OCI-LY1 (cell line): ENCODE data around the gene OLA1.

Experiments used
- H2AFZ ChIP-seq: fragments of 200-600 bp; sonication (generic), shearing (Covaris generic); 2 replicates; pipeline ENCODE4 v1.6.0; 2014; ENCODE audit warnings: antibody characterized with exemption, mild to moderate bottlenecking, low read length
- H3F3A ChIP-seq: fragments of 200-600 bp; sonication (generic), shearing (Covaris generic); 2 replicates; pipeline ENCODE4 v1.6.0; 2014; ENCODE audit warnings: mild to moderate bottlenecking, antibody characterized with exemption, low read length, moderate library complexity; ENCODE audit not compliant: insufficient read depth
- H3K27ac ChIP-seq: fragments of 200-600 bp; sonication (generic); 2 replicates; pipeline ENCODE4 v1.5.1; 2014; ENCODE audit warnings: low read length, mixed run types, mild to moderate bottlenecking, low read depth; ENCODE audit not compliant: poor library complexity, severe bottlenecking
- H3K27me3 ChIP-seq: fragments of 200-600 bp; sonication (generic); 2 replicates; pipeline ENCODE4 v1.6.0; 2014; ENCODE audit warnings: antibody characterized with exemption, mild to moderate bottlenecking, low read length, moderate library complexity; ENCODE audit not compliant: insufficient read depth
- H3K36me3 ChIP-seq: fragments of 200-600 bp; sonication (generic); 2 replicates; pipeline ENCODE4 v1.6.1; 2014; ENCODE audit warnings: mild to moderate bottlenecking, antibody characterized with exemption, low read length, moderate library complexity, mixed read lengths; ENCODE audit not compliant: insufficient read depth
- H3K4me1 ChIP-seq: fragments of 200-600 bp; sonication (generic); 2 replicates; pipeline ENCODE4 v1.5.1; 2014; ENCODE audit warnings: mild to moderate bottlenecking, low read length, moderate library complexity; ENCODE audit not compliant: insufficient read depth, severe bottlenecking
- H3K4me2 ChIP-seq: fragments of 200-600 bp; sonication (generic), shearing (Covaris generic); 2 replicates; pipeline ENCODE4 v1.6.1; 2014; ENCODE audit warnings: low read length
- H3K4me3 ChIP-seq: fragments of 200-600 bp; sonication (generic); 2 replicates; pipeline ENCODE4 v1.5.1; 2014; ENCODE audit warnings: low read length, low read depth, mild to moderate bottlenecking, mixed read lengths; ENCODE audit not compliant: poor library complexity, severe bottlenecking
- H3K79me2 ChIP-seq: fragments of 200-600 bp; shearing (Covaris generic); 2 replicates; pipeline ENCODE4 v1.6.1; 2016; ENCODE audit warnings: mixed run types, low read length, mixed read lengths; ENCODE audit not compliant: insufficient read depth
- H3K9ac ChIP-seq: fragments of 200-600 bp; sonication (generic), shearing (Covaris generic); 2 replicates; pipeline ENCODE4 v1.6.1; 2014; ENCODE audit warnings: mild to moderate bottlenecking, low read length, mixed read lengths
- H3K9me2 ChIP-seq: fragments of 200-600 bp; sonication (generic), shearing (Covaris generic); 2 replicates; pipeline ENCODE4 v1.6.1; 2014; ENCODE audit warnings: low read depth, mild to moderate bottlenecking, low read length, mixed read lengths
- H3K9me3 ChIP-seq: fragments of 200-600 bp; shearing (Covaris generic); 2 replicates; pipeline ENCODE4 v1.6.1; 2014; ENCODE audit warnings: low read length, mixed read lengths
- H4K20me1 ChIP-seq: fragments of 200-600 bp; sonication (generic), shearing (Covaris generic); 2 replicates; pipeline ENCODE4 v1.6.0; 2016; ENCODE audit warnings: mild to moderate bottlenecking, low read length; ENCODE audit not compliant: insufficient read depth
- CTCF ChIP-seq: fragments of 200-600 bp; sonication (generic), shearing (Covaris generic); IDR thresholded peaks from 2 replicates; pipeline ENCODE4 v1.5.1; 2017; ENCODE audit warnings: mild to moderate bottlenecking, antibody characterized with exemption, low read length, moderate library complexity, mixed read lengths
- EZH2 ChIP-seq: fragments of 200-600 bp; sonication (generic), shearing (Covaris generic); IDR thresholded peaks from 2 replicates; pipeline ENCODE4 v1.8.0; 2017; ENCODE audit warnings: borderline replicate concordance, mixed run types, mild to moderate bottlenecking, antibody characterized with exemption, low read length, moderate library complexity, mixed read lengths

OLA1 gene

GRCh38 chr2:174072857-174073256 lies 175.5 kb downstream of the OLA1 start:
- Histone ChIP-seq H3K9me2 (no peaks in the 10 kb centered on the region), H3K27ac (no peak overlapping the region), H3K79me2 (no peaks in the 10 kb centered on the region), H3K9ac (no peak overlapping the region), H3K9me3 (no peaks in the 10 kb centered on the region), H3K36me3 (peaks cover 19% of the 10 kb centered on the region), H2AFZ (no peak overlapping the region), H3K4me1 (peaks cover 10% of the 10 kb centered on the region), H3K4me2 (no peak overlapping the region), H4K20me1 (no peaks in the 10 kb centered on the region), H3K4me3 (no peak overlapping the region), H3F3A (no peaks in the 10 kb centered on the region), H3K27me3 (no peaks in the 10 kb centered on the region)
- TF ChIP-seq CTCF (no peak), EZH2 (no peak)

- TF ChIP-seq CTCF (no peak), EZH2 (no peak)
- Histone ChIP-seq H3F3A (no peaks in the 10 kb centered on the region), H3K9me3 (no peaks in the 10 kb centered on the region), H3K79me2 (no peaks in the 10 kb centered on the region), H3K27ac (no peak overlapping the region), H3K9me2 (no peaks in the 10 kb centered on the region), H4K20me1 (no peaks in the 10 kb centered on the region), H3K36me3 (peaks cover 19% of the 10 kb centered on the region), H3K4me2 (no peak overlapping the region), H3K9ac (no peak overlapping the region), H3K27me3 (no peaks in the 10 kb centered on the region), H3K4me3 (no peak overlapping the region), H2AFZ (no peak overlapping the region), H3K4me1 (peaks cover 10% of the 10 kb centered on the region)
These were observed 176.3 kb downstream of the OLA1 start for GRCh38 chr2:174072069-174072468.

DNA sequence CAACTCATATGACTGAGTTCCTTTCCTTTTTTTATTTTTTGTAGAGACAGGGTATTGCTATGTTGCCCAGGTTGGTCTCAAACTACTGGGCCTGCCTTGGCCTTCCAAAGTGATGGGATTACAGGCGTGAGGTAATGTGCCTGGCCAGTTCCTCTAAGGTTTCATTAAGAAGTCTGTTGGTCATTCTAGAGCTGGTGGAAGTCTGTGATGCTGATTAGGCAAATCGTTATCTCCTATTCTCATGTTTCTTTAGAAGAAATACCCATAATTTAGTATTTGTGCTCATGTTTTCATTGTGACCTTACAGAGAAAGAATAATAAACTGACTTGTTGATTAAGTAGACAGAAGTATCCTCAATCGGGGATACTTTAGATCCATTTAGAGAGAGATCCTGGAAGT lies 177.0 kb downstream of the OLA1 start:
- H4K20me1 ChIP-seq: no peaks in the 10 kb centered on the region
- H3K79me2 ChIP-seq: no peaks in the 10 kb centered on the region
- H3K9me3 ChIP-seq: no peaks in the 10 kb centered on the region
- no peaks in the 10 kb centered on the region for H3F3A ChIP-seq
- H3K27ac ChIP-seq: no peak overlapping the region
- no peaks in the 10 kb centered on the region for H3K9me2 ChIP-seq
- H3K27me3 ChIP-seq: no peaks in the 10 kb centered on the region
- H3K36me3 ChIP-seq: peaks cover 19% of the 10 kb centered on the region
- H3K4me3 ChIP-seq: no peak overlapping the region
- no peak overlapping the region for H3K9ac ChIP-seq
- H3K4me2 ChIP-seq: no peak overlapping the region
- H2AFZ ChIP-seq: no peak overlapping the region
- H3K4me1 ChIP-seq: peaks cover 10% of the 10 kb centered on the region
- TF ChIP-seq EZH2: no peak
- no peak for TF ChIP-seq CTCF
